GM10248 (cell line): ENCODE results near the gene PLEKHG1.

Experiments
- CTCF ChIA-PET: fragments of 300-600 bp; sonication (Branson Sonifier 250); formaldehyde crosslinking; extraction: SDS; loops from one replicate; lab custom pipeline; 2021; ENCODE audit warnings: antibody characterized with exemption; lab: Yijun Ruan, JAX
- POLR2A ChIA-PET: fragments of 350-650 bp; sonication (Branson Sonifier 250); formaldehyde crosslinking; extraction: SDS; loops from one replicate; lab custom pipeline; 2020; ENCODE audit warnings: antibody characterized with exemption; lab: Yijun Ruan, JAX
- DNase-seq: peaks from one replicate; pipeline ENCODE4 v3.0.0; 2012; ENCODE audit errors: extremely low spot score
- TF ChIP-seq, protein P1 (sequence below): IDR thresholded peaks from 2 replicates; pipeline ENCODE4 v1.5.1; 2012; ENCODE audit warnings: mild to moderate bottlenecking, low read depth; ENCODE audit errors: extremely low read depth, missing control alignments, control extremely low read depth

Gene PLEKHG1

GRCh38 chr6:150631984-150632642 lies 32.4 kb downstream of the PLEKHG1 start:
- DNase-seq: no peak
- ChIA-PET POLR2A (no interaction called here), CTCF (interaction anchor here (1.4 kb wide), 1 partner anchor 54 kb away, joined by 4 read pairs; no protein-coding TSS in a partner anchor)
- TF ChIP-seq, protein P1, sequence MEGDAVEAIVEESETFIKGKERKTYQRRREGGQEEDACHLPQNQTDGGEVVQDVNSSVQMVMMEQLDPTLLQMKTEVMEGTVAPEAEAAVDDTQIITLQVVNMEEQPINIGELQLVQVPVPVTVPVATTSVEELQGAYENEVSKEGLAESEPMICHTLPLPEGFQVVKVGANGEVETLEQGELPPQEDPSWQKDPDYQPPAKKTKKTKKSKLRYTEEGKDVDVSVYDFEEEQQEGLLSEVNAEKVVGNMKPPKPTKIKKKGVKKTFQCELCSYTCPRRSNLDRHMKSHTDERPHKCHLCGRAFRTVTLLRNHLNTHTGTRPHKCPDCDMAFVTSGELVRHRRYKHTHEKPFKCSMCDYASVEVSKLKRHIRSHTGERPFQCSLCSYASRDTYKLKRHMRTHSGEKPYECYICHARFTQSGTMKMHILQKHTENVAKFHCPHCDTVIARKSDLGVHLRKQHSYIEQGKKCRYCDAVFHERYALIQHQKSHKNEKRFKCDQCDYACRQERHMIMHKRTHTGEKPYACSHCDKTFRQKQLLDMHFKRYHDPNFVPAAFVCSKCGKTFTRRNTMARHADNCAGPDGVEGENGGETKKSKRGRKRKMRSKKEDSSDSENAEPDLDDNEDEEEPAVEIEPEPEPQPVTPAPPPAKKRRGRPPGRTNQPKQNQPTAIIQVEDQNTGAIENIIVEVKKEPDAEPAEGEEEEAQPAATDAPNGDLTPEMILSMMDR: no peak

DNA sequence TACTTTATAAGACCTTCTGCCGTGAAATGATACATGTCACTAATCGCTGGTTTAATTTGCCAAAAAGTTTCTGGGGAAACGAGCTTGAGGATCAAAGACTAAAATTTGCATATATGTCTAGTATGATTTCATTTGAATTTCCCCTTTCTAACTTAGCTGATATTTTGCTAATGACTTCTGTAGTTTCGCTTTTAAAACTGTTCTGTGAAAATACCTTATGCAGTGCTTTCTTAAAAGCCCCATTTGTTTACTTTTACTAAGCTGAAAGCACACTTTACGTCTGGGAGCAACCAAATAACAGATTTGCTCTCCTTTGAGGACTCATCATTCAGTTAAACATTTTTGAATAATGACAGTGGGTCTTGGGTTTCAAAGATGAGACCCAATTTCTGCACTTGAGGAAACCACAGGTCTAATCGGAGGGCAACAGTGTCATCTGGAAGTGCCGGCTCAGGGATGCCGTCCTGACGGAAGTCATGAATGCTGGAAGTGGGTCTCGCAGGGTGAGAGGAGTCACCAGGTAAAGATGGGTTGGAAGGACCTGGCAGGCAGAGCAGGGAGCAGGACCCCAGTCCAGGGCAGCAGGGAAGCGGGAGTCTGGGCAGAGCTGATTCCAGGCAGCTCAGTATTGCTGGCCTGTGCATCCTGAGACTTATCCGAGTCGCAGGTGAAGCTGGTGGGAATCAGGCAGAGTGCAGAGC lies 33.2 kb downstream of the PLEKHG1 start:
- peak; percentile 59 for DNase-seq
- TF ChIP-seq, protein P1: no peak
- POLR2A ChIA-PET: no interaction called here
- CTCF ChIA-PET: interaction anchor here (0.7 to 1.4 kb wide), 5 partner anchors 26 to 185 kb away, joined by 3 to 4 read pairs (median 3); no protein-coding TSS in a partner anchor

DNA sequence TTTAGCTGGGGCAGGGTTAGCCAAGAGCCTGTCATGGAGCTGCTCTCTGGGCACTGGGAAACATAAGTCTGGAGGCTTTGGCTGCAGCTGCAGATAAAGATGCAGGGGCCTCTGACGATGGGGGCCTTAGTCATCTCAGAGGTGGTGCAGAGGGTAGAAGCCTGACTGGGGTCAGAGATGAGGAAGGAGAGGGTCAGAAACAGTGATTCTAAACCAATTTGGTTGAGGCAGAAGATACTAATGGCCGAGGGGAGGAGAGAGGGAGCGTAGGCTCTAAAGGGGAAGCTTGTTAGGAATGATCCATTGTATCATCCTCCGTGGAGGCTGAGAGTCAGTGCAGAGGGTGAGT lies 33.8 kb downstream of the PLEKHG1 start:
- DNase-seq: no peak
- TF ChIP-seq, protein P1: no peak
- CTCF ChIA-PET: interaction anchor here (0.7 to 1.4 kb wide), 5 partner anchors 25 to 184 kb away, joined by 3 to 4 read pairs (median 3); no protein-coding TSS in a partner anchor
- POLR2A ChIA-PET: no interaction called here

DNA sequence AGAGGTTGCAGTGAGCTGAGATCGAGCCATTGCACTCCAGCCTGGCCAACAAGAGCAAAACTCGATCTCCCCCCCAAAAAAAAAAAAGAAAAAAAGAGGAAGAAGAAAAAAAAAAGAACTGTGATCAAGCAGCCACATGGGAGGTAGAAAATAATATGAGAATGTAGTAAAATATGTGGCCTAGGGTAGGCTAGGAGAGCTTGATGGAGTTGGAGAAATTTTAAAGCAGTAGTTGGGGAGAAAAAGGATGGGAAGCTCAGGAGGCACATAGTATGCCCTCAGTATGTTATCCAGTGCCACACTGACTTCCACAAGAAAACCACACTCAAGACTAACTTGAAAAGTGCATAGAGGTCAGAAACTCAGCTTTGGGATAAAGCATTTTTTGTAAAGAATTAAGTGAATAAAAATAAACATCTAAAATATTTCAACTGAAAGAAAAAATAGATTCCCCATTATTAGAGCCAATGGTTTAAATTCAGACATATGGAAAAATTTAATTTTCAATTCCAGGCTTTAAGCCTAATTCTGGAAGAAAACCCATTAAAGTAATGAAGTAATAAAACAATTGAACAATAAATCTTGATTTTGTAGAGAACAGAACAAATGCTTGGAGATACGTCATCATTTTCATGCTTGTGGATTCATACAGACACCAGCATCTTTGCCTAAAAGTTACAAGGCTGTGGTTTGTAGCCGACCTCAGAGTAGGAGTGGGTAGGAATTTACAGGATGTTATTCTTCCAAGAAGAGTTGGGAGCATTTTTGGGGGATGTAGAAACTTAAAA lies 34.7 kb downstream of the PLEKHG1 start:
- TF ChIP-seq, protein P1: no peak
- CTCF ChIA-PET: interaction anchor here (1.1 kb wide), 1 partner anchor 28 kb away, joined by 3 read pairs; no protein-coding TSS in a partner anchor
- POLR2A ChIA-PET: no interaction called here
- no peak for DNase-seq

- POLR2A ChIA-PET: no interaction called here
- CTCF ChIA-PET: interaction anchor here (0.9 kb wide), 1 partner anchor 15 kb away, joined by 4 read pairs; no protein-coding TSS in a partner anchor
- DNase-seq: no peak
- TF ChIP-seq, protein P1: no peak
These were observed 35.2 kb downstream of the PLEKHG1 start for GRCh38 chr6:150634964-150635292.

GRCh38 chr6:150635906-150636514 lies 36.3 kb downstream of the PLEKHG1 start:
- no peak for DNase-seq
- ChIA-PET POLR2A (no interaction called here), CTCF (interaction anchor here (0.9 kb wide), 1 partner anchor 14 kb away, joined by 4 read pairs; no protein-coding TSS in a partner anchor)
- TF ChIP-seq, protein P1: no peak
